NCI-H345 treated with DMSO at 0.1 percent for 48 hours (cell line): ENCODE data around the gene APBA1.

Experiments
- DNase-seq: peaks from one replicate; lab custom pipeline; 2025; ENCODE audit not compliant: unreplicated experiment; lab: John Stamatoyannopoulos, UW

Gene APBA1

DNA sequence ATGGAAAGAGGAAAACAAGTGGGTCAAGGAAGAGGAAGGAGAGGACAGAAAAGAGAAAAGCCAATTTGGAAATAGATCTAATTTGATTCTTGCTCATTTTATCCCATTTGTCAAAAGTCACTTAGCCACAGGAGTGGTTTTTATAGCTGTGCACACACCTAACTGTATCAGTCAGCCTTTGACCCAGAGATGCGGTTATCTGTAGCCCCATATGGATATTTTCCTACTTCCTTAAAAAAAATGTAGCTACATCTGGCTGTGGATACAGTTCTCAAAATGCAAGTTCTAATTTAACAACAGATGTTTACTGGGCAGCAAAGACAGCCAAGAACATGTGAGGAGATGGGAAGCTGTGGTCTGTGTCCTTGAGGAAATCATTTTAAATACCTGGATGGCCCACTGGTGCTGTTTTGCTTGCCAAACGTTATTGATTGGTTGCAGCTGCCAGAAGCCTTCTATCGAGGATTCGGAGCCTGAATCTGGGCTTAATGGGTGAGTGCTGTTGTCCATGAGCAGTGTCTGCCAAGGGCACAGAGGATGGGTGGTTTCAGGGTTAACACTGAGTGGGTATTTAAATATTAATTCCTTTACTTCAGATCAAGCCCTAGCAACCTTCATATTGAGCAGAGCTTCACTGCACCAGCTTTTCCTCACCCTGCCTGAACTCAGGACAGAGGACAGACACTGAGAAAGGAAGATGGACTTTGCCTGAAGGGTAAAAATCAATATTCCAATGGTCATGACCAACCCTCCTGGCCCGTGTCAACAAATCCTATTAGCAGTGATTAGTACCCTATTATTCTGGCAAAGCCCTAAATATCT is 92.2 kb downstream of the APBA1 start:
- DNase-seq: no peak

DNA sequence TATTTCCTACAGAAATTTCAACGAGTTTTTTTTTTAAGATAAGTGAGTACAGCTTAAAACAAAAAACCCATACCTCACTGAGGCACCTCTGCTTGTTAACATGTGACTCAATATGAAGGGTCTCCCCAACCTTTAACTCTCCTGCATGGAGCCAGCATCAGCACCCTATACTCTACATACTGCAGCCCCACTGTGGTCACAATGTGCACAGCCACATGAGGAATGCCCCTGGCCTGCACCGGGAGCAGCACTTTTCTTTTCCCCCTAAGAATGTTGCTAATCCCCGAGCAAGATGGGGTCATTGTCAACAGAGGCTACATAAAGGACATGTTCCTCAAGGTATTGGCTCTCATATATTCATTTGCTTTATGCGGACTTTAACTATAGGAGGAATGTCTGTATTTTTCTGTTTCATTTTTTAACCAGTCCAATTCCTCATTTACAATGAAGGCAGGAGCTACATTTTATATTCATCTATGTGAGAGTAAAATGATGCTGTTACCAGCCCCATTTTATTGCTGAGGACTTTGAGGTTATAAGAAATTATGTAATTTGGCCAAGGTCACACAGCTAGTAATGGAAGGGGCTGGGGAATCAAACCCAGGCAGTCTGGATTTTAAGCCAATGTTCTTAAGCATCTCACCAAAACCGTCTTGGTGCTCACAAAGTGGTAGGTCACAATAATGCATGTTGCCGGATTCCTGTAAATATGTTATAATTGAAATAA is 93.0 kb downstream of the APBA1 start:
- DNase-seq: no peak

DNA sequence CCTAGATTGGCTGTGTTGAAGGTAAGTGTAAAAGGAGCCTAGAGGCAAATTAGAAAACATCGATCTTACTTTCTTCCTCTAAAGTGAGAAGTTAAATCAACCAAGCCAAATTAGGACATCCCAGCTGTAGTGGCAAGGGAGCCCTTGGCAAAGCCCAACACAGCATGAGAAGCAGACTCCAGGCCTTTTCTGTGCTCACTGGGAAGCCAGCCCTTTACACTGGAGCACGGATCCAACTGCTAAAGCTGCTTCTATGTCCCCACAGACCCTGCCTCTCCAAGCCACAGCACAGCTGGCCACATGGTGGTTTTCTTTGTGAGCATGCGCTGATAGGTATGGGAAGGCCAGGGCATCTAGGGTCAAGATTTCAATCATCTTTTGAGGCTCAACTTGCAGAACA is 94.1 kb downstream of the APBA1 start:
- no peak for DNase-seq

DNA sequence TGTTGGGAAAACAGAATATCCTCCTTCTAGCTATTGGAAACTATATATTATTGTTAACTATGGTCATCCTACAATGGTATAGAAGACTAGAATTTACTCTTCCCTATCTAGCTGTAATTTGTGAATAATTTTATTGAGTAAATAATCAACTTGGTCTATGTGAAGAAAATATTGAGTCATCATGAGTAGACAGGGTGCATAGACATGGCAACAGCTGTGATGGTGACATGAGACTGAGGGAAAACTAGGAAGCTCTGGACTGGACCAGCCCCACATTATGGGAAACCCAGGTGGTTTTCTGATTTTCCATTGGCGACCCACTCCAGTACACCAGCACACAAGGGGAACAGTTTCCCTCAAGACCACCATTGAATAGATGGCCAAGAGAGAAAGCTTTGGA is 95.0 kb downstream of the APBA1 start:
- DNase-seq: no peak

DNA sequence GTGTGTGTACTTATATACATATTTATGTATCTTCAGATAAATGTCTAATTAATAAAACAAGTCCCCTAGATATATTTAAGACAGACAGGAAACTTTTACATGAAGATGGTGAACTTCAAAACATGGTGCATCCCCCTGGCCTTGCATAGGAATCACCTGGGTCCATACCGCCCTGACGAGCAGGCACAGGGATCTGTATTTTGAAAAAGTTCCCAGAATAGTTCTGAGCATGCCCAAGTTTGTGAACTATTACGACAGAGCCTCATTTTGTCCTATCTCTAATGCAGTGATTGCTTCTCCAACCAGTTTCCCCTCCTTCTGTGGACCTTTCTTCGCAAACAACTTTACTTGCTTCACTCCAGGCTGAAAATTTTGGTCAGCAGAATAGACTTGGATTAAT is 98.1 kb downstream of the APBA1 start:
- DNase-seq: no peak

GRCh38 chr9:69573651-69574050 is 98.5 kb downstream of the APBA1 start:
- no peak for DNase-seq

DNA sequence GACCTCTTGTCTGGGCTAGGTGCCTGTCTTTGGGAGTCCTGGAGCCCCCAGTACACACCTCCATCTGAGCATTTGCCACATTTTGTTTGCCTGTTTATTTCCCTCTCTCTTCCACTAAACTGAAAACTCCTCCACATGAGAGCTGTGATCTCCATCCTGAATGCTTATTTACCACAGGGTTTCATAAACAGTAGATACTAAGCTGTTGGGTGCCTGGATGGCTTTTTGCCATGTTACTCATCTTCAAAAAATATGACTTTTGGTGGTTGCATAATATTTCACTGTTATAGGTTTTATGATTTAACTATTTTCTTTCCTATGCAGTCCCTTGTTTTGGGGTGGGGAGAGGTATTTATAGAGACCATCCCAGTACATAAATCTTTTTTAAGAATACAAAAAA is 99.6 kb downstream of the APBA1 start:
- no peak for DNase-seq

DNA sequence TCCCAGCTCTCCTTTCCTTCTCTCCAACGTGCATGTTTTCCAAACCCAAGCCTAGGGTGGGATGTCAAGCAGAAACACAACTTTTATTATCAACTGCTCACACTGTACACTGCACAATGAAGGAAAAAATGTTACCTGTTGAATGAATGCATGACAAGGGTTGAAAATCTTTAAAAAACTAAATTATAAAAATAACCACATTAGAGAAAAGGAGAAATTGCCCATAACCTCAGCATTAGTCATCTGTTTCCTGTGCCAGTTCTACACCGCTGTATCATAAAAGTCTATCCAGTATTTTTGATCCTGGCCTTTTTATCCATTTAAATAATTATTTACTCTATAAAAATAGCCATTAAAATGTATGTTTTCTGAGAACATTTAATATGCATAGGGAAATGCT is 101.1 kb downstream of the APBA1 start:
- no peak for DNase-seq

- DNase-seq: no peak
These were observed 102.3 kb downstream of the APBA1 start for GRCh38 chr9:69569738-69570451.

DNA sequence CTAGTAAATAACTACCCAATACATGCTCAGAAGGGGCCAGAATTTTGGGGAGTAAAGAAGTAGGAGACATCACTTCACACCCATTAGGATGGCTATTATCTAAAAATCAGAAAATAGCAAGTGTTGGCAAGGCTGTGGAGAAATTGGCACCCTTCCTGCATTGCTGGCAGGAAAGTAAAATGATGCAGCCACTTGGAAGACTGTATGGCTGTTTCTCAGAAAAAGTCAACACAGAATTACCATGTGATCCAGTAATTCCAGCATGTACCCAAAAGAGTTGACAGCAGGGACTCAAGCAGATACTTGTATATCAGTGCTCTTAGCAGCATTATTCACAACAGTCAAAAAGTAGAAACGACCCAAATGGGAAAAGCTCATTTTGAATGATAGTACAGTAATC is 107.6 kb downstream of the APBA1 start:
- no peak for DNase-seq

GRCh38 chr9:69559126-69559525 is 113.0 kb downstream of the APBA1 start:
- no peak for DNase-seq

GRCh38 chr9:69556707-69557106 is 115.5 kb downstream of the APBA1 start:
- no peak for DNase-seq

DNA sequence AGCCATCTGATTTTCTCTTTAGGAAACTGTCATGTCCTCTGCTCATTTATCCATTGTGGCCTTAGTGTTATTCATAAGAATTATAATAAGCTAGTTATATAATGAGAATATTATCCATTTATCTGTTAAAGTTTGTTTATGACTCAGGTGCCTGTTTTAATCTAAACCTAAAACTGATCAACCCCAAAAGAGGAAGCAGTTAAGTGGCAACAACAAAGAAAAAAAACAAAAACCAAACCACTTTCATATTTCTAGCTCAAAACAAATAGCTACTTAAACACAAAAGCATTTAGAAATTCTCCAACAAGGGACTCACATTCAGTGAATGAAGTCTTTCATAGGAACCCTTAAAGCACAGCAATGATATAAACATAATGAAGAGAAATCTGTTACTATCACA is 116.4 kb downstream of the APBA1 start:
- DNase-seq: no peak

DNA sequence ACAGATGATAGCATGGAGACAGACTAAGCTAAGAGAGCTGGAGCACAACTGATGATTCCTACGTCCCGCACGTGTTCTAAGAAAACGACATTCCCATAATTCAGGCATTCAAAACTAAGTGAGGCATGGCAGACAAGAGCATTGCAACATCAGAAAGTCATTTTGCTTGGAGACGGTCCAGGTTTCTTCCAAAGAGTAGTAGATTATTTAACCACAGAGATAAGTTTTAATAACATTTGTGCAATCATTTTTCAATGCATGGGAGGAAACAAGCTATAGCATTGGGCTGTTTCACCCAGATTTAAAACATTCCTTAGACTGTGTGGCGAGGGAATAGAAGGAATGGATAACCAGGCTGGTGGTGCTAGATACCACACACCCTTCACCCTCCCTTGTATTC is 117.2 kb downstream of the APBA1 start:
- DNase-seq: no peak

DNA sequence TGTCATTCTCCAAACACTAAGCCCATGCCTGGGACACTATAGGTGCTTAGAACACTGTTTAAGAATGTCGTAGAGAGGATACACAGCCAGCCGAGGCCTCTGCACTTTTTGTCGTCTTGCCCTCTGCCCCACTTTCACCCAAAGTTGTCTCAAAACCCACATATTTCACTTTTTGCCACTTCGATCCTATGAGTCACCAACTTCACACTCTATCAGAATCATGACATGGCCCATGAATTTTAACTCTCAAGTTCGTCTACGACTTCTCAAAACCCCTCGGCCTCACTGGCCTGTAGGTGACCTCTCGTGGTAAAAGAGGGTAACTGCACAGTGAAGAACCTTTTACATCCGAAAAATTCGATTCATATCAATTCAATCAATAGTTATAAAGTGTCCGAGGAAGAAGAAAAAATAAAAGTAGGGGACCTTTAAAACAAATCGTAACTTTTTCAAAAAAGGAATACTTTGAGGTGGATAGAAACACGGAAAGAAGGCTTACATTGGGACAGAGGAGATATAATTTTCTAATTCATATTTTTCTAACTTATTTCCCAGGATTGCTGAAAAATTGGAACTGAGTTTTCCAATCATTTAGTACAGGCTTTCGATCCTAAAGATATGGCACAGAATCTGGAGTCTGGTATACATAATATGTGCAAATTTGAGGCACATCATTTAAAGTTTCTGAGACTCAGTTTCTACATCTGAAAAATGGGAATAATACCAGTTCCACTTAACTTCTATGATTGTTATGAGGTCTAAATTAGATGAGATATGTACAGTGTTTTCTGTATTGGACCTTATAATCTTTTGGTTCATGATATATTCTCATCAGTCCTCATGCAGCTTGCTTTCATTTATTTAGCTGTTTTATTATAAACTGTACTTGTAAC is 122.6 kb downstream of the APBA1 start:
- peak; percentile 15 for DNase-seq

GRCh38 chr9:69548681-69549080 is 123.5 kb downstream of the APBA1 start:
- no peak for DNase-seq

- peak; percentile 13 for DNase-seq
These were observed 125.9 kb downstream of the APBA1 start for GRCh38 chr9:69546265-69546664.

DNA sequence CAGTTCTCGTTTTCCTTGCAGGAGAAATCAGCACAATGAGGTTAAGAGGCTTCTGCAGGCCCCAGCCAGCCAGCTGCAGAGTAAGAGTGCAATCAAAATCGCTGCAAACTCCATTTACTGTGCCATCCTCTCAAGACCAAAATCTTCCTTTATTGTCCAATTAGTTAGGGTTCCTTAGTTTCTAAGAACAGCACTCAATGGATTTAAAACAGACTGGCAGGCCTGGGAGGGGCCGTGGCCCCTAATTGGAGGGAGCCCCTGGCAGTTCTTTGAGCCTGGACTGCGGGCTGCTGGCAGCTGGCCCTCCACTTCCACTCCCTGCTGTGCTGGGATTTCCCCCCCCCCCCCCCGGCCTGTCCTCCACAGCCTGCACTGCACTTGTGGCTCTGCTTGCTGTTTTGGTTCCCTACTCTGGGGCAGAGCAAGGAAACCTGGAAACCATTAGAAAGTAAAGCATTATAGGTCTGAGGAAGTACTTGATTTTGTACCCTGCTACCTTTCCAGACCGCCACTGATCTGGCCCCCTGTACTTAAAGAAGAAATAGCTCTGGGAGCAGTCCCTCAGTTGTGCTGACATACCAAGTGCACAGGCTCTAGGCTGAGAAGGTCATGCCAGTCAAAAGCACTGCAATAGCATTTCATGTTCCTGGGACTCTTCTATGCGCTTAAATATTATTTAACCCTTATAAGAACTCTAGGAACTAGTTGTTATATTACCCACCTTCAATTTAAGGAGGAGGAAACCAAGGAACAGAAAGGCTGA is 129.0 kb downstream of the APBA1 start:
- peak; percentile 49 for DNase-seq

DNA sequence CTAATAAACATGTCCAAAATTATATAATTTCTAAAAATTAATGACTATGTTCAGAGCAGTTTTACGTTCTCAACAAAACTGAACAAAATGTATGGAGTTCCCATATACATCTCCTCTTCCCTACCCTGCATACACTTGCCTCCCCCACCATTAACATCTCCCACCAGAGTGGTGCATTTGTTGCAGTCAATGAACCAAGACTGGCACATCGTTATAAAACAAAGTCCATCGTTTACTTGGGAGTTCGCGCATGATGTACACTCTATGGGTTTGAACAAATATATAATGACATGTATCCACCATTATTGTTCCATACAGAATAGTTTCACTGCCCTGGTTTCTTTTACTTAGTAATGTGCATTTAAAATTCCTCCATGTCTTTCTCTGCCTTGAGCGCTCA is 130.1 kb downstream of the APBA1 start:
- no peak for DNase-seq

- DNase-seq: no peak
These were observed 136.3 kb downstream of the APBA1 start for GRCh38 chr9:69535911-69536310.
